Measurements from ENCODE around the gene DIABLO. TPM values are rescaled to one million over a fixed set of nuclear protein-coding genes. Genes with fewer than 3 reads are reported as not detected.
A peak's percentile ranks its signal among the peaks of the same experiment; 100 is the strongest.
"Not testable (repeated sequence)": the region's sequence is repeated elsewhere in the genome, so short reads cannot be mapped to it uniquely, and the experiment has no call there.

Gene DIABLO
- total RNA-seq, 1 experiment from 2014 or later: 47.9 TPM

DNA sequence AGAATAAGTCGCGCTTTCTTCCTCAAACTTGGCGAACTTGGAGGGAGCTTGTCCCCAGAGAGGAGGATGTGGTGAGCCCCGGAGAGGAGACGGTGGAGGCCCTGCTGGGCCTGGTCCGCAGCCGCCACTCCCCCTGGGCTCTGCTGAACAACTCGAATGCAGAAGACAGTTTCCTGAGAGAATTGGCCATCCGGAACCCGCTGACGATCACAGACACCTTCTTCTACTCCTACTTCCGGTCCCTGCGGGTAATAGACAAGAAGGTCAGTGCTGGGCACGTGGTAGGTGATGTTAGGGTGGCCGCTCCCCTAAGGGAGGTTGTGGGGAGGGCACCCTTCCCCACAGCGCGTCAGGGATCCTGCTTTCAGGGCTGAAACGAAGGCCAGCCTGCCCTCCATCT, 41.3 kb downstream of the DIABLO start:
- no TSS peak for BruUV-seq (replicated peaks)
- Histone ChIP-seq H3F3A (ENCODE audit: insufficient read depth, low read depth) (no peaks in the 10 kb centered on the region), H3K79me2 (ENCODE audit: low read depth) (no peaks in the 10 kb centered on the region), H2AFZ (no peak overlapping the region), H3K4me2 (no peak overlapping the region), H3K27me3 (ENCODE audit: insufficient read depth, low read depth) (no peaks in the 10 kb centered on the region), H4K20me1 (ENCODE audit: insufficient read depth) (no peaks in the 10 kb centered on the region), H3K9me2 (ENCODE audit: insufficient read depth) (no peaks in the 10 kb centered on the region), H3K9me3 (ENCODE audit: insufficient read depth, low read depth) (no peaks in the 10 kb centered on the region), H3K27ac (no peak overlapping the region), H3K36me3 (ENCODE audit: low read depth) (no peaks in the 10 kb centered on the region), H3K4me3 (no peak overlapping the region), H3K4me1 (replicated peaks; ENCODE audit: insufficient read depth) (no peaks in the 10 kb centered on the region)
- ChIA-PET POLR2A (ENCODE audit: unreplicated experiment) (no interaction called here), CTCF (no interaction called here)
- TF ChIP-seq, protein P1, sequence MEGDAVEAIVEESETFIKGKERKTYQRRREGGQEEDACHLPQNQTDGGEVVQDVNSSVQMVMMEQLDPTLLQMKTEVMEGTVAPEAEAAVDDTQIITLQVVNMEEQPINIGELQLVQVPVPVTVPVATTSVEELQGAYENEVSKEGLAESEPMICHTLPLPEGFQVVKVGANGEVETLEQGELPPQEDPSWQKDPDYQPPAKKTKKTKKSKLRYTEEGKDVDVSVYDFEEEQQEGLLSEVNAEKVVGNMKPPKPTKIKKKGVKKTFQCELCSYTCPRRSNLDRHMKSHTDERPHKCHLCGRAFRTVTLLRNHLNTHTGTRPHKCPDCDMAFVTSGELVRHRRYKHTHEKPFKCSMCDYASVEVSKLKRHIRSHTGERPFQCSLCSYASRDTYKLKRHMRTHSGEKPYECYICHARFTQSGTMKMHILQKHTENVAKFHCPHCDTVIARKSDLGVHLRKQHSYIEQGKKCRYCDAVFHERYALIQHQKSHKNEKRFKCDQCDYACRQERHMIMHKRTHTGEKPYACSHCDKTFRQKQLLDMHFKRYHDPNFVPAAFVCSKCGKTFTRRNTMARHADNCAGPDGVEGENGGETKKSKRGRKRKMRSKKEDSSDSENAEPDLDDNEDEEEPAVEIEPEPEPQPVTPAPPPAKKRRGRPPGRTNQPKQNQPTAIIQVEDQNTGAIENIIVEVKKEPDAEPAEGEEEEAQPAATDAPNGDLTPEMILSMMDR (conservative IDR thresholded peaks at IDR 0.05): no peak
- no peak for TF ChIP-seq EZH2 (IDR thresholded peaks at IDR 0.05; ENCODE audit: low read depth)
- no peak for DNase-seq
- intact Hi-C loops (cut with micrococcal nuclease; ENCODE audit: unreplicated experiment): no loop called here

DNA sequence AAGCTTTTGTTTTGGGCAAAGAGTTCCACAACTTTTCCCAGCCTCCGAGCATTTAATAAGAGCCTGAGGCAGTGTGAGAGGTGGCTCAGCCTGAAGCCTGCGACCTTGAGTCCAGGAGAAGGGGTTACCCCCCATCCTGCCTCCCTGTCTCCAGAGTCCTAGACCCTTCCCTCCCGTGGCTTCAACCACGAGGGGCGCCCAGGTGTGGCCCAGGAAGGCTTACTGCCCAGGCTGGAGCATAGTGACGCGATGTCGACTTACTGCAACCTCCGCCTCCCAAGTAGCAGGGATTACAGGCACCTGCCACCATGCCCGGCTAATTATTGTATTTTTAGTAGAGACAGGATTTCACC, 42.3 kb downstream of the DIABLO start:
- intact Hi-C loops (cut with micrococcal nuclease; ENCODE audit: unreplicated experiment): no loop called here
- no peaks in the 10 kb centered on the region for H3K4me1 ChIP-seq (replicated peaks; ENCODE audit: insufficient read depth)
- H3K4me2 ChIP-seq: peak overlapping the region; percentile 59; the same call in 1 of the 2 replicates
- H3K36me3 ChIP-seq (ENCODE audit: low read depth): no peaks in the 10 kb centered on the region
- H2AFZ ChIP-seq: no peak overlapping the region
- no peaks in the 10 kb centered on the region for H3K9me2 ChIP-seq (ENCODE audit: insufficient read depth)
- CTCF ChIA-PET: no interaction called here
- TF ChIP-seq, protein P1 (conservative IDR thresholded peaks at IDR 0.05): no peak
- no peak for TF ChIP-seq EZH2 (IDR thresholded peaks at IDR 0.05; ENCODE audit: low read depth)
- H3K9me3 ChIP-seq (ENCODE audit: insufficient read depth, low read depth): no peaks in the 10 kb centered on the region
- no peak for DNase-seq
- no peak overlapping the region for H3K27ac ChIP-seq
- POLR2A ChIA-PET (ENCODE audit: unreplicated experiment): no interaction called here
- no peaks in the 10 kb centered on the region for H3F3A ChIP-seq (ENCODE audit: insufficient read depth, low read depth)
- no peaks in the 10 kb centered on the region for H4K20me1 ChIP-seq (ENCODE audit: insufficient read depth)
- H3K27me3 ChIP-seq (ENCODE audit: insufficient read depth, low read depth): no peaks in the 10 kb centered on the region
- no TSS peak for BruUV-seq (replicated peaks)
- H3K4me3 ChIP-seq: no peak overlapping the region
- H3K79me2 ChIP-seq (ENCODE audit: low read depth): no peaks in the 10 kb centered on the region

DNA sequence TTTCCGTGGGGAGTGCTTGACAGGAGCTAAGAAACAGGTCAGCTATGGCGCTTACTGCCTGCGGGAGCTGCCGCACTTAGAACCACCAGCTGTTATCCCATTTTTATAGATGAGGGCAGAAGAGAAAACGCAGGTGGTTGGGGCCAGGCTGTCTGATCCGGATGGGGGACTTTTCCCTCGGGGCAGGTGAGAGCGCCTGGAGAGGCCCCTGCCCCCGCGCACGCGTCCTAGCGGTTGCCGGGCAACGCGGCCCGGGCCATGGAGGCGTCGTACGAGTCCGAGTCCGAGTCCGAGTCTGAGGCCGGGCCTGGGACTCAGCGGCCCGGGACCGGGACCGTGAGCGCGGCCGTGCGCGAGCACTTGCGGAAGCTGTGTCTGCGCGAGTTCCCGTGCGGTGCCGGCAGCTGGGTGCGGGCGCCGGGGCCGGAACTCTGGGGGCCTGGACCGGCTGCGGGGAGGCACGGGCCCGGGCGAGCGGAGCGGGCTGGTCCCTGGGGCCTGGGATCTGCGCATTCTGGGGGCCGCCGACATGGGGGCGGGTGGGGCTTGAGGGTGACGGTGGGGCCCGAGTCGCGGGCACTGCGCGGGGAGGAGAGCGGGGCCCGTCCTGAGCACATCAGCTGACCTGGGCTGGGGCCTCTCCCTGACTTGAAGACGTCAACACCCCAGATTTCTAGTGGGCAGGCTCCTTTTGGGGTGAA, 42.8 kb downstream of the DIABLO start, which contains the start of gene LRRC43:
LRRC43 (plus strand) TSS at position 237 of the 701 bp plus-strand sequence; CDS start at position 259, 22 bp downstream.
- Histone ChIP-seq H3K27ac (no peak within 1 kb of the TSS), H3K9me2 (ENCODE audit: insufficient read depth) (no peaks in the 10 kb centered on the region), H3K79me2 (ENCODE audit: low read depth) (no peaks in the 10 kb centered on the region), H3K27me3 (ENCODE audit: insufficient read depth, low read depth) (no peaks in the 10 kb centered on the region), H3F3A (ENCODE audit: insufficient read depth, low read depth) (no peaks in the 10 kb centered on the region), H2AFZ (no peak within 1 kb of the TSS), H3K4me3 (peak within 1 kb of the TSS; percentile 35; the same call in 1 of the 2 replicates), H3K4me2 (peak within 1 kb of the TSS; percentile 59), H3K9me3 (ENCODE audit: insufficient read depth, low read depth) (no peaks in the 10 kb centered on the region), H3K4me1 (replicated peaks; ENCODE audit: insufficient read depth) (no peaks in the 10 kb centered on the region), H4K20me1 (ENCODE audit: insufficient read depth) (no peaks in the 10 kb centered on the region), H3K36me3 (ENCODE audit: low read depth) (no peaks in the 10 kb centered on the region)
- peak in 1 of 2 experiments; percentile 48 for DNase-seq
- ChIA-PET CTCF (interaction anchor here (0.7 kb wide), 1 partner anchor 287 kb away, joined by 3 read pairs; no protein-coding TSS in a partner anchor), POLR2A (ENCODE audit: unreplicated experiment) (interaction anchor here (0.6 kb wide), 1 partner anchor 11 kb away, joined by 7 read pairs; no protein-coding TSS in a partner anchor)
- intact Hi-C loops (cut with micrococcal nuclease; ENCODE audit: unreplicated experiment): no loop called here
- BruUV-seq (replicated peaks): no TSS peak
- TF ChIP-seq, protein P1 (conservative IDR thresholded peaks at IDR 0.05): no peak
- TF ChIP-seq EZH2 (IDR thresholded peaks at IDR 0.05; ENCODE audit: low read depth): no peak

DNA sequence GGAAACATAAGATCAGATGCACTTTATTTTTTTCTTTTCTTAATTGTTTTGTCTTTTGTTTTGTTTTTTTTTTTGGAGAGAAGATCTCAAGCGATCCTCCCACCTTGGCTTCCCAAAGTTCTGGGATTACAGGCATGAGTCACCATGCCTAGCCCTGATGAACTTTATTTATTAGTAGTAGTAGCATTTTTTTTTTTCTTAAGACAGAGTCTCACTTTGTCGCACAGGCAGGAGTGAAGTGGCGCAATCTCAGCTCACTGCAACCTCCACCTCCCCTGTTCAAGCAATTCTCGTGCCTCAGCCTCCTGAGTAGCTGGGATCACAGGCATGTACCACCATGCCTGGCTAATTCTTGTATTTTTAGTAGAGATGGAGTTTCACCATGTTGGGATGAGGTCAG, 49.4 kb downstream of the DIABLO start:
- H3K36me3 ChIP-seq (ENCODE audit: low read depth); H2AFZ ChIP-seq; intact Hi-C loops (cut with micrococcal nuclease; ENCODE audit: unreplicated experiment); BruUV-seq (replicated peaks); H3K4me1 ChIP-seq (replicated peaks; ENCODE audit: insufficient read depth); H3K27ac ChIP-seq; H3F3A ChIP-seq (ENCODE audit: insufficient read depth, low read depth); H3K4me2 ChIP-seq; H3K79me2 ChIP-seq (ENCODE audit: low read depth); H3K9me3 ChIP-seq (ENCODE audit: insufficient read depth, low read depth); H3K27me3 ChIP-seq (ENCODE audit: insufficient read depth, low read depth); DNase-seq; H4K20me1 ChIP-seq (ENCODE audit: insufficient read depth); CTCF ChIA-PET; H3K9me2 ChIP-seq (ENCODE audit: insufficient read depth); H3K4me3 ChIP-seq: not testable (repeated sequence)
- POLR2A ChIA-PET (ENCODE audit: unreplicated experiment): interaction anchor here (0.5 kb wide), 1 partner anchor 82 kb away, joined by 6 read pairs; no protein-coding TSS in a partner anchor

All from PC-9 (cell line).